Measurements from ENCODE around the gene GNAL.
"Not testable (repeated sequence)": the region's sequence is repeated elsewhere in the genome, so short reads cannot be mapped to it uniquely, and the experiment has no call there.

The GNAL gene

GRCh38 chr18:11844436-11844835 is 155.4 kb downstream of the GNAL start:
- in situ Hi-C loops (cut with HindIII; ENCODE audit: low sequenced_read_pairs): no loop called here

- in situ Hi-C loops (cut with HindIII; ENCODE audit: low sequenced_read_pairs): no loop called here
Measured at GRCh38 chr18:11845654-11846053, 156.6 kb downstream of the GNAL start.

- in situ Hi-C loops (cut with HindIII; ENCODE audit: low sequenced_read_pairs): no loop called here
Measured at GRCh38 chr18:11847811-11848210, 158.7 kb downstream of the GNAL start.

- in situ Hi-C loops (cut with HindIII; ENCODE audit: low sequenced_read_pairs): no loop called here
Measured at GRCh38 chr18:11849279-11849678, 160.2 kb downstream of the GNAL start.

GRCh38 chr18:11849841-11850634 is 161.0 kb downstream of the GNAL start:
- in situ Hi-C loops (cut with HindIII; ENCODE audit: low sequenced_read_pairs): no loop called here

GRCh38 chr18:11850821-11851145 is 161.7 kb downstream of the GNAL start:
- in situ Hi-C loops (cut with HindIII; ENCODE audit: low sequenced_read_pairs): no loop called here

- in situ Hi-C loops (cut with HindIII; ENCODE audit: low sequenced_read_pairs): no loop called here
Measured at GRCh38 chr18:11851146-11851805, 162.2 kb downstream of the GNAL start, which contains the start of gene CHMP1B. CHMP1B (plus strand) TSS chr18:11851413; CDS start chr18:11851512, 99 bp downstream.

GRCh38 chr18:11851806-11852337 is 162.8 kb downstream of the GNAL start:
- in situ Hi-C loops (cut with HindIII; ENCODE audit: low sequenced_read_pairs): no loop called here

- in situ Hi-C loops (cut with HindIII; ENCODE audit: low sequenced_read_pairs): not testable (repeated sequence)
Measured at GRCh38 chr18:11854554-11854953, 165.5 kb downstream of the GNAL start.

GRCh38 chr18:11857177-11857887 is 168.3 kb downstream of the GNAL start:
- in situ Hi-C loops (cut with HindIII; ENCODE audit: low sequenced_read_pairs): no loop called here

GRCh38 chr18:11859282-11859830 is 170.3 kb downstream of the GNAL start:
- in situ Hi-C loops (cut with HindIII; ENCODE audit: low sequenced_read_pairs): no loop called here

- in situ Hi-C loops (cut with HindIII; ENCODE audit: low sequenced_read_pairs): no loop called here
Measured at GRCh38 chr18:11859903-11860407, 170.9 kb downstream of the GNAL start.

GRCh38 chr18:11860594-11861450 is 171.8 kb downstream of the GNAL start:
- in situ Hi-C loops (cut with HindIII; ENCODE audit: low sequenced_read_pairs): no loop called here

- in situ Hi-C loops (cut with HindIII; ENCODE audit: low sequenced_read_pairs): no loop called here
Measured at GRCh38 chr18:11861583-11862288, 172.7 kb downstream of the GNAL start.

GRCh38 chr18:11862468-11863137 is 173.5 kb downstream of the GNAL start:
- in situ Hi-C loops (cut with HindIII; ENCODE audit: low sequenced_read_pairs): no loop called here

GRCh38 chr18:11864471-11864870 is 175.4 kb downstream of the GNAL start:
- in situ Hi-C loops (cut with HindIII; ENCODE audit: low sequenced_read_pairs): no loop called here

GRCh38 chr18:11865071-11865470 is 176.0 kb downstream of the GNAL start:
- in situ Hi-C loops (cut with HindIII; ENCODE audit: low sequenced_read_pairs): no loop called here

GRCh38 chr18:11866329-11866728 is 177.3 kb downstream of the GNAL start:
- in situ Hi-C loops (cut with HindIII; ENCODE audit: low sequenced_read_pairs): no loop called here

- in situ Hi-C loops (cut with HindIII; ENCODE audit: low sequenced_read_pairs): no loop called here
Measured at GRCh38 chr18:11866764-11867163, 177.7 kb downstream of the GNAL start.

All from DLD1 (cell line).